GM19238 (cell line): Measurements from ENCODE around the gene KLHL25.

Experiments
- DNase-seq: peaks from one replicate; pipeline ENCODE4 v3.0.0; 2011; ENCODE audit warnings: low spot score; ENCODE audit not compliant: insufficient read length

Gene KLHL25

GRCh38 chr15:85717212-85717611 is 77.5 kb downstream of the KLHL25 start:
- no peak for DNase-seq

- no peak for DNase-seq
Observed at GRCh38 chr15:85716261-85716660, 78.5 kb downstream of the KLHL25 start.

- DNase-seq, result no peak
Observed at GRCh38 chr15:85711580-85712192, 83.0 kb downstream of the KLHL25 start.

GRCh38 chr15:85710340-85710842 is 84.3 kb downstream of the KLHL25 start:
- DNase-seq, result no peak
